Neural cell (in vitro differentiated cells): ENCODE measurements around the gene SEPTIN2. TPM values are rescaled to one million over a fixed set of nuclear protein-coding genes. Genes with fewer than 3 reads are reported as not detected.

Experiments used
- H2AFZ ChIP-seq: fragments of 200-600, 300-800 bp; sonication (generic), shearing (Covaris generic); 2 replicates; pipeline ENCODE4 v1.6.0; 2014; ENCODE audit warnings: low read depth, mild to moderate bottlenecking, antibody characterized with exemption, low read length, moderate library complexity
- H3F3A ChIP-seq: fragments of 200-600 bp; shearing (Covaris generic); 2 replicates; pipeline ENCODE4 v1.6.1; 2016; ENCODE audit warnings: mild to moderate bottlenecking, moderate library complexity, mixed read lengths, antibody characterized with exemption, low read length; ENCODE audit not compliant: insufficient read depth, poor library complexity, severe bottlenecking
- H3K27ac ChIP-seq: fragments of 200-600, 300-800 bp; sonication (generic), shearing (Covaris generic); 2 replicates; pipeline ENCODE4 v1.5.1; 2014; ENCODE audit warnings: mild to moderate bottlenecking, low read length, moderate library complexity
- H3K27me3 ChIP-seq: fragments of 300-800, 200-600 bp; sonication (generic), shearing (Covaris generic); 2 replicates; pipeline ENCODE4 v1.6.0; 2014; ENCODE audit warnings: mild to moderate bottlenecking, low read depth, low read length, moderate library complexity; ENCODE audit not compliant: insufficient read depth
- H3K36me3 ChIP-seq: fragments of 300-800, 200-600 bp; sonication (generic), shearing (Covaris generic); 2 replicates; pipeline ENCODE4 v1.5.1; 2014; ENCODE audit warnings: mild to moderate bottlenecking, antibody characterized with exemption, low read length, moderate library complexity; ENCODE audit not compliant: insufficient read depth
- H3K4me2 ChIP-seq: fragments of 300-800, 200-600 bp; sonication (generic), shearing (Covaris generic); 2 replicates; pipeline ENCODE4 v1.6.0; 2014; ENCODE audit warnings: mild to moderate bottlenecking, low read length
- H3K4me3 ChIP-seq: fragments of 300-800, 200-600 bp; sonication (generic), shearing (Covaris generic); 2 replicates; pipeline ENCODE4 v1.5.1; 2014; ENCODE audit warnings: mild to moderate bottlenecking, low read length, moderate library complexity
- H3K79me2 ChIP-seq: fragments of 200-600 bp; shearing (Covaris generic); replicated peaks from 2 replicates; pipeline ENCODE4 v1.6.0; 2014; ENCODE audit warnings: mild to moderate bottlenecking, low read length, moderate library complexity; ENCODE audit not compliant: insufficient read depth
- H3K9ac ChIP-seq: fragments of 300-800, 200-600 bp; sonication (generic), shearing (Covaris generic); 2 replicates; pipeline ENCODE4 v1.6.1; 2016; ENCODE audit warnings: mild to moderate bottlenecking, low read length, mixed read lengths
- H3K9me2 ChIP-seq: fragments of 200-600 bp; shearing (Covaris generic); 2 replicates; pipeline ENCODE4 v1.6.1; 2016; ENCODE audit warnings: mild to moderate bottlenecking, low read length, mixed read lengths; ENCODE audit not compliant: insufficient read depth
- H3K9me3 ChIP-seq: fragments of 200-600, 300-800 bp; sonication (generic), shearing (Covaris generic); 2 replicates; pipeline ENCODE4 v1.6.1; 2016; ENCODE audit warnings: mild to moderate bottlenecking, mixed run types, low read length, moderate library complexity, mixed read lengths
- H4K20me1 ChIP-seq: fragments of 200-600 bp; shearing (Covaris generic); 2 replicates; pipeline ENCODE4 v1.6.1; 2016; ENCODE audit warnings: mild to moderate bottlenecking, mixed run types; ENCODE audit not compliant: insufficient read depth
- CTCF ChIP-seq: fragments of 450-650 bp; IDR thresholded peaks from 2 replicates; pipeline ENCODE4 v1.5.1; 2014; ENCODE audit warnings: antibody characterized with exemption, mild to moderate bottlenecking, moderate library complexity; ENCODE audit not compliant: poor library complexity, severe bottlenecking
- EP300 ChIP-seq: fragments of 450-650 bp; conservative IDR thresholded peaks from 2 replicates; pipeline ENCODE4 v1.6.1; 2014; ENCODE audit warnings: antibody characterized with exemption, mild to moderate bottlenecking, moderate library complexity; ENCODE audit not compliant: poor library complexity, severe bottlenecking
- EZH2 ChIP-seq: fragments of 200-600, 300-800 bp; shearing (Covaris generic), sonication (generic); IDR thresholded peaks from 2 replicates; pipeline ENCODE4 v1.6.1; 2014; ENCODE audit warnings: antibody characterized with exemption, low read length, borderline replicate concordance, mild to moderate bottlenecking; ENCODE audit not compliant: insufficient read depth, poor library complexity, severe bottlenecking
- MXI1 ChIP-seq: fragments of 450-650 bp; conservative IDR thresholded peaks from 2 replicates; pipeline ENCODE4 v1.6.1; 2014; ENCODE audit warnings: antibody characterized with exemption, mild to moderate bottlenecking; ENCODE audit not compliant: poor library complexity, severe bottlenecking
- POLR2AphosphoS5 ChIP-seq: IDR thresholded peaks from 2 replicates; pipeline ENCODE4 v1.6.1; 2012
- RAD21 ChIP-seq: fragments of 450-650 bp; conservative IDR thresholded peaks from 2 replicates; pipeline ENCODE4 v1.6.1; 2014; ENCODE audit warnings: antibody characterized with exemption, mild to moderate bottlenecking, moderate library complexity
- REST ChIP-seq: IDR thresholded peaks from 2 replicates; pipeline ENCODE4 v1.6.1; 2012; ENCODE audit warnings: borderline replicate concordance
- SMC3 ChIP-seq: fragments of 450-650 bp; conservative IDR thresholded peaks from 2 replicates; pipeline ENCODE4 v1.6.1; 2014; ENCODE audit warnings: antibody characterized with exemption, mild to moderate bottlenecking, moderate library complexity; ENCODE audit not compliant: poor library complexity
- TAF1 ChIP-seq: IDR thresholded peaks from 2 replicates; pipeline ENCODE4 v1.6.1; 2012; ENCODE audit warnings: low read depth
- polyA plus RNA-seq: library from polyadenylated mRNA; depleted of rRNA; stranded (reverse); fragments of >200 nt; gene quantifications from 2 replicates; pipeline ENCODE4 v1.2.3, GENCODE V29; 2014

The SEPTIN2 gene
- polyA plus RNA-seq, 1 donor from 2014 or later = 467 TPM

- H3K27ac ChIP-seq = no peak overlapping the region
- no peak overlapping the region for H2AFZ ChIP-seq
- H3K9ac ChIP-seq = no peak overlapping the region
- no peak overlapping the region for H3K4me2 ChIP-seq
- no peaks in the 10 kb centered on the region for H3K27me3 ChIP-seq
- TF ChIP-seq MXI1 = no peak
- no peak for TF ChIP-seq POLR2AphosphoS5
- no peak for TF ChIP-seq REST
- no peak for TF ChIP-seq RAD21
- TF ChIP-seq SMC3 = no peak
- TF ChIP-seq EZH2 = no peak
- no peak for TF ChIP-seq CTCF
- no peak for TF ChIP-seq EP300
- no peak for TF ChIP-seq TAF1
- H3K36me3 ChIP-seq = no peaks in the 10 kb centered on the region
- no peaks in the 10 kb centered on the region for H3F3A ChIP-seq
- H4K20me1 ChIP-seq = no peaks in the 10 kb centered on the region
- peaks cover 6% of the 10 kb centered on the region for H3K9me3 ChIP-seq
- H3K4me3 ChIP-seq = no peak overlapping the region
- H3K79me2 ChIP-seq = peaks cover 12% of the 10 kb centered on the region
- no peaks in the 10 kb centered on the region for H3K9me2 ChIP-seq
These were observed 35.4 kb upstream of the SEPTIN2 start for GRCh38 chr2:241280291-241280690.

DNA sequence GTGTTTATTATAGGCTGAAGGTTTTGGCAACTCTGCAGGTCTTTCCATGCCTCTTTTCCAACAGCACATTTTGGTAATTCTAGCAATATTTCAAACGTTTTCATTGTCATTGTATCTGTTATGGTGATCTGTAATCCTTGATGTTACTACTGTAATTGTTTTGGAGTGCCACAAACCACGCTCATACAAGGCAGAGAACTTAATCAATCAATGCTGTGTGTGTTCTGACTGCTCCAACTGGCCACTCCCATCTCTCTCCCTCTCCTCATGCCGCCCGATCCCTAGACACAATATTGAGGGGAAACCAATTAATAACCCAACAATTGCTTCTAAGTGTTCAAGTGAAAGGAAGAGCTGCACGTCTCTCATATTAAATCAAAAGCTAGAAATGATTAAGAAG, 33.2 kb upstream of the SEPTIN2 start:
- Histone ChIP-seq H3K9me2 (no peaks in the 10 kb centered on the region), H3K79me2 (peaks cover 3% of the 10 kb centered on the region), H3K4me3 (no peak overlapping the region), H4K20me1 (no peaks in the 10 kb centered on the region), H3K9me3 (no peaks in the 10 kb centered on the region), H3F3A (no peaks in the 10 kb centered on the region), H3K4me2 (no peak overlapping the region), H2AFZ (no peak overlapping the region), H3K27ac (no peak overlapping the region), H3K9ac (no peak overlapping the region), H3K36me3 (no peaks in the 10 kb centered on the region), H3K27me3 (no peaks in the 10 kb centered on the region)
- TF ChIP-seq REST = no peak
- TF ChIP-seq EZH2 = no peak
- TF ChIP-seq TAF1 = no peak
- no peak for TF ChIP-seq POLR2AphosphoS5
- no peak for TF ChIP-seq CTCF
- TF ChIP-seq MXI1 = no peak
- TF ChIP-seq RAD21 = no peak
- TF ChIP-seq SMC3 = no peak
- no peak for TF ChIP-seq EP300
